Breast epithelium (tissue), 3 donors: ENCODE data around the gene TNFAIP3.

Experiments
- CTCF ChIP-seq, 3 donors: fragments of 450-650 bp; IDR thresholded peaks; one replicate each; pipeline ENCODE4 v1.5.1; 2016 to 2017; ENCODE audit warnings: antibody characterized with exemption in 3 of 3, mild to moderate bottlenecking in 3 of 3, moderate library complexity in 3 of 3
- POLR2A ChIP-seq: fragments of 450-650 bp; IDR thresholded peaks from one replicate; pipeline ENCODE4 v1.6.1; 2016; ENCODE audit warnings: antibody characterized with exemption, mild to moderate bottlenecking, moderate library complexity
- POLR2AphosphoS5 ChIP-seq, 3 donors: sonication (generic); formaldehyde crosslinking; IDR thresholded peaks; one replicate each; pipeline ENCODE4 v1.6.1; 2017; ENCODE audit warnings: antibody characterized with exemption in 3 of 3

- TF ChIP-seq POLR2A: no peak
- no peak for TF ChIP-seq CTCF (IDR thresholded peaks at IDR 0.05)
- no peak for TF ChIP-seq POLR2AphosphoS5 (IDR thresholded peaks at IDR 0.05)
Observed at GRCh38 chr6:137851669-137852068, 15.4 kb upstream of the TNFAIP3 start.
